Measurements from ENCODE around the gene IRF1. TPM values are rescaled to one million over a fixed set of nuclear protein-coding genes. Genes with fewer than 3 reads are reported as not detected.

IRF1 gene
- total RNA-seq, 4 donors from 2014 or later, result 5.5 to 20.6 (median 8.4) TPM

GRCh38 chr5:132505641-132506040 lies 15.1 kb upstream of the IRF1 start:
- TF ChIP-seq CTCF (IDR thresholded peaks at IDR 0.05 in 4 of 5, conservative IDR thresholded peaks at IDR 0.05 in 1 of 5) (no peak), POLR2A (IDR thresholded peaks at IDR 0.05) (no peak)
- no peak for DNase-seq
- intact Hi-C loops (cut with DNase I; ENCODE audit: low total_unique reads), result no loop called here
- in situ Hi-C loops (cut with MboI; ENCODE audit: low sequenced_read_pairs in 4 of 4), result loop anchor here in 2 of 4 donors (10.0 to 25.0 kb wide), 3 partner anchors 121 to 243 kb away; partner anchors contain the start of gene PDLIM4 (in 1 of the 2)
- H3K36me3 ChIP-seq, result no peaks in the 10 kb centered on the region
- H3K9me3 ChIP-seq, result no peaks in the 10 kb centered on the region
- ATAC-seq, result no peak
- no peaks in the 10 kb centered on the region for H3K27me3 ChIP-seq
- no peak overlapping the region for H3K27ac ChIP-seq
- peaks cover 0 to 6% of the 10 kb centered on the region in 2 donors for H3K4me1 ChIP-seq
- no peak overlapping the region for H3K4me3 ChIP-seq

DNA sequence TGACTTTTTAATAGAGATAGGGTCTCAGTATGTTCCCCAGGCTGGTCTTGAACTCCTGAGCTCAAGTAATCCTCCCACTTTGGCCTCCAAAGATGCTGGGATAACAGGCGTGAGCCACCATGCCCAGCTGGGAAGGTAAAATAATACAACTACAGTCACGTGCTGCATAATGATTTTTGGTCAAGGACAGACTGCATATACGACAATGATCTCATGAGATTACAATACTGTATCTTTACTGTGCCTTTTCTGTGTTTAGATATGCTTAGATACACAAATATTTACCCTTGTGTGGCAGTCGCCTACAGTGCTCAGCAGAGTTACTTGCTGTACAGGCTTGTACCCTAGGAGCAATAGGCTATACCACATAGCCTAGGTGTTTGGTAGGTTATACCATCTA lies 14.2 kb upstream of the IRF1 start:
- Histone ChIP-seq H3K4me3 (no peak overlapping the region), H3K36me3 (no peaks in the 10 kb centered on the region), H3K27ac (no peak overlapping the region), H3K9me3 (no peaks in the 10 kb centered on the region), H3K27me3 (no peaks in the 10 kb centered on the region), H3K4me1 (peaks cover 0 to 6% of the 10 kb centered on the region in 2 donors)
- ATAC-seq, result no peak
- TF ChIP-seq CTCF (IDR thresholded peaks at IDR 0.05 in 4 of 5, conservative IDR thresholded peaks at IDR 0.05 in 1 of 5) (no peak), POLR2A (IDR thresholded peaks at IDR 0.05) (no peak)
- intact Hi-C loops (cut with DNase I; ENCODE audit: low total_unique reads) (no loop called here), in situ Hi-C loops (cut with MboI; ENCODE audit: low sequenced_read_pairs in 4 of 4) (loop anchor here (5.0 to 25.0 kb wide), 5 partner anchors 117 to 242 kb away; partner anchors contain the start of gene PDLIM4 (in 1 of the 4))
- no peak for DNase-seq

DNA sequence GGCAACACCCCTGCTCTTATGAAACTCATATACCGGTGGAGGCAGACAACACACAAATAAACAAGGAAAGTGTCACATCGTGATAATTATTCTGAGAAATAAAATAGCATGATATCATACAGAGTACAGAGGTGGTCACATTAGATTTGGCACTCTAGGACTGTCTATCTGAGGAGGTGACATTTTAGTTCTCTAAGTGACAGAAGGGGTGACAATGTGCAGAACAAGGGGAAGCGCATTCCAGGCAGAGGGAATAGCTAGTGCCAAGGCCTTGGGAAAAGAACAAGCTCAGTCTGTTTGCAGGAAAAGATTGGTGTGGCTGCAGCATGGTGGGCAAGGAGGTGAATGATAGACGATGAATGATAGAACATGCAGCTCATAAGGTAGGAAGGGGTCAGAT lies 12.7 kb upstream of the IRF1 start:
- in situ Hi-C loops (cut with MboI; ENCODE audit: low sequenced_read_pairs in 4 of 4) (loop anchor here (5.0 to 25.0 kb wide), 5 partner anchors 116 to 241 kb away; partner anchors contain the start of gene PDLIM4 (in 1 of the 4)), intact Hi-C loops (cut with DNase I; ENCODE audit: low total_unique reads) (no loop called here)
- no peak for DNase-seq
- Histone ChIP-seq H3K27me3 (no peaks in the 10 kb centered on the region), H3K4me1 (peaks cover 0 to 7% of the 10 kb centered on the region in 2 donors), H3K9me3 (no peaks in the 10 kb centered on the region), H3K4me3 (no peak overlapping the region), H3K36me3 (no peaks in the 10 kb centered on the region), H3K27ac (no peak overlapping the region)
- no peak for ATAC-seq
- TF ChIP-seq POLR2A (IDR thresholded peaks at IDR 0.05), result no peak
- no peak for TF ChIP-seq CTCF (IDR thresholded peaks at IDR 0.05 in 4 of 5, conservative IDR thresholded peaks at IDR 0.05 in 1 of 5)

DNA sequence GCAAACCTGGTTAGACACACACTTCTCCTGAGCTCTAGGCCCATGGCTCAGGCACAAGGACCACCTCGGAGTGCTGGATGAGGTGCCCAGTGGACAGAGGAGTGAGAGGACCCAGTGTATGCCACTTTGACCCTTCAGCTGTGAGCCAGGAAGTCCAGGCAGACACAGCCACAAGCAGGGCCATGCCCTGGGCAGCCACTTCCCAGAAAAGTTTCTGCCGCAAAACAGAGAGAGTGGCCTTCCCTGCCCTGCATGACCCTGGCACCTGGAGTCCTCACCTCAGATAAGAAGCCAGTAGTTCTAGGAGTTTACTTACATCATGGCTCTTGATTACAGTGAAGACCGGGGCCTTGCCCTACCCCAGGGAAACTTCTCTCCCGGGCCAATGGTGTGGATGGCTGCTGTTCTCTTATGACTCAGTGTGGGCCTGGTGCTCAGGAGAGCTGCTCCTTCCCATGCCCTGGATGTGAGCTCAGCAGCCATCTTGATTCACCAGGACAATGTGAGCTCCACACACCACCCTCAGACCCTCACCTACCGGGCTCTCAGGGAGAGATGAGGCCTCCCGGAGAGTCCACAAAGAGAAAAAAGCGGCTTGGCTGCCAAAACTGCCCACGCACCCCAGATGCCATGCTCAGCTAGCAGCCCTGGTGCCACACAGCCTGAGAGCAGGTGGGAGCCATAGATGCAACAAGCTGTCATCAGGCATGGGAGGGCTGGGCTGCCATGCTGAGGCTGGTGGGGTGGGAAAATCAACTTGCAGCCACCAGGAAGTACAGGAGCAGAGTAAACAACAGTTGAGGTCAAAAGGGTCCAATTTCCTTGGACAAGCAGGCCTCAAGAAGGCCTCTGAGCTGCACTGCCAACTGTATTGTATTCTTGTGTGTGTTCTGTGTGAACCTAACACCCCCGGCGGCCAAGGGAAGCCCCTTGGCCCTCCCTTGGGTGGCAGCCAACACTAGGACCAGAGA lies 11.7 kb upstream of the IRF1 start:
- Histone ChIP-seq H3K4me3 (no peak overlapping the region), H3K9me3 (no peaks in the 10 kb centered on the region), H3K27me3 (no peaks in the 10 kb centered on the region), H3K27ac (no peak overlapping the region), H3K4me1 (peaks cover 8 to 17% of the 10 kb centered on the region in 2 donors), H3K36me3 (no peaks in the 10 kb centered on the region)
- intact Hi-C loops (cut with DNase I; ENCODE audit: low total_unique reads) (loop anchor here (1.0 to 2.0 kb wide), 3 partner anchors 83 to 229 kb away; no protein-coding TSS in a partner anchor), in situ Hi-C loops (cut with MboI; ENCODE audit: low sequenced_read_pairs in 4 of 4) (loop anchor here (5.0 to 25.0 kb wide), 5 partner anchors 115 to 240 kb away; partner anchors contain the start of gene PDLIM4 (in 1 of the 4))
- TF ChIP-seq CTCF (IDR thresholded peaks at IDR 0.05 in 4 of 5, conservative IDR thresholded peaks at IDR 0.05 in 1 of 5) (no peak), POLR2A (IDR thresholded peaks at IDR 0.05) (no peak)
- ATAC-seq (no peak), DNase-seq (no peak)

Measured in gastrocnemius medialis (tissue), 4 donors.